Skeletal muscle tissue (tissue), 4 donors: ENCODE measurements around the gene ENC1. TPM values are rescaled to one million over a fixed set of nuclear protein-coding genes. Genes with fewer than 3 reads are reported as not detected.

Experiments
- H3K27ac ChIP-seq: one replicate; pipeline ENCODE4 v1.7.0; 2013; ENCODE audit warnings: mild to moderate bottlenecking, low read depth, low read length, inconsistent platforms
- H3K27me3 ChIP-seq, 3 donors: one replicate each; pipeline ENCODE4 v1.7.0; 2013; ENCODE audit warnings: low read length in 3 of 3; ENCODE audit not compliant: control insufficient read depth in 3 of 3, insufficient read depth in 3 of 3
- H3K36me3 ChIP-seq, 3 donors: one replicate each; pipeline ENCODE4 v1.7.0; 2013; ENCODE audit warnings: low read length in 3 of 3; ENCODE audit not compliant: control insufficient read depth in 3 of 3, insufficient read depth in 3 of 3
- H3K4me1 ChIP-seq, 3 donors: one replicate each; pipeline ENCODE4 v1.7.0; 2013; ENCODE audit warnings: low read length in 3 of 3, mild to moderate bottlenecking in 3 of 3; ENCODE audit not compliant: control insufficient read depth in 3 of 3, insufficient read depth in 3 of 3
- H3K4me3 ChIP-seq, 3 donors: one replicate each; pipeline ENCODE4 v1.7.0; 2013; ENCODE audit warnings: low read length in 3 of 3
- H3K9ac ChIP-seq, 3 donors: one replicate each; pipeline ENCODE4 v1.7.0; 2013; ENCODE audit warnings: low read length in 3 of 3, mild to moderate bottlenecking in 3 of 3, moderate library complexity in 2 of 3, low read depth in 1 of 3
- H3K9me3 ChIP-seq, 3 donors: one replicate each; pipeline ENCODE4 v1.7.0; 2013; ENCODE audit warnings: low read length in 3 of 3; ENCODE audit not compliant: control insufficient read depth in 3 of 3
- total RNA-seq: library from RNA; depleted of rRNA; stranded (reverse); fragments of >200 nt; gene quantifications from one replicate; pipeline ENCODE4 v1.2.3, GENCODE V29; 2014
- donor health status: Osteomylitis.

ENC1 gene
- total RNA-seq, 1 donor from 2014 or later = 35.5 TPM

- Histone ChIP-seq H3K36me3 (no peaks in the 10 kb centered on the region), H3K4me3 (no peak overlapping the region), H3K9ac (no peak overlapping the region), H3K27ac (no peak overlapping the region), H3K9me3 (no peaks in the 10 kb centered on the region), H3K4me1 (no peaks in the 10 kb centered on the region), H3K27me3 (no peaks in the 10 kb centered on the region)
These were observed 45.2 kb downstream of the ENC1 start for GRCh38 chr5:74595143-74595925.

GRCh38 chr5:74594137-74595040 is 46.1 kb downstream of the ENC1 start:
- Histone ChIP-seq H3K4me3 (no peak overlapping the region), H3K4me1 (no peaks in the 10 kb centered on the region), H3K36me3 (no peaks in the 10 kb centered on the region), H3K9me3 (no peaks in the 10 kb centered on the region), H3K27me3 (no peaks in the 10 kb centered on the region), H3K9ac (no peak overlapping the region), H3K27ac (no peak overlapping the region)

GRCh38 chr5:74589204-74590056 is 51.1 kb downstream of the ENC1 start:
- Histone ChIP-seq H3K36me3 (no peaks in the 10 kb centered on the region), H3K9me3 (no peaks in the 10 kb centered on the region)

GRCh38 chr5:74588415-74588814 is 52.1 kb downstream of the ENC1 start:
- Histone ChIP-seq H3K4me3 (no peak overlapping the region), H3K9me3 (no peaks in the 10 kb centered on the region), H3K9ac (no peak overlapping the region), H3K27ac (no peak overlapping the region), H3K36me3 (no peaks in the 10 kb centered on the region), H3K4me1 (no peaks in the 10 kb centered on the region), H3K27me3 (no peaks in the 10 kb centered on the region)

More at GRCh38 chr5:74589204-74590056, 51.1 kb downstream of the ENC1 start:
- H3K4me1 ChIP-seq = no peaks in the 10 kb centered on the region
- H3K4me3 ChIP-seq = no peak overlapping the region
- no peak overlapping the region for H3K9ac ChIP-seq
- no peaks in the 10 kb centered on the region for H3K27me3 ChIP-seq
- no peak overlapping the region for H3K27ac ChIP-seq

GRCh38 chr5:74587890-74588289 is 52.6 kb downstream of the ENC1 start:
- Histone ChIP-seq H3K27ac (no peak overlapping the region), H3K36me3 (no peaks in the 10 kb centered on the region), H3K4me3 (no peak overlapping the region), H3K4me1 (no peaks in the 10 kb centered on the region), H3K9me3 (no peaks in the 10 kb centered on the region), H3K9ac (no peak overlapping the region), H3K27me3 (no peaks in the 10 kb centered on the region)

GRCh38 chr5:74587300-74587699 is 53.2 kb downstream of the ENC1 start:
- Histone ChIP-seq H3K9ac (no peak overlapping the region), H3K4me1 (no peaks in the 10 kb centered on the region), H3K27ac (no peak overlapping the region), H3K4me3 (no peak overlapping the region), H3K36me3 (no peaks in the 10 kb centered on the region), H3K27me3 (no peaks in the 10 kb centered on the region), H3K9me3 (no peaks in the 10 kb centered on the region)

GRCh38 chr5:74586856-74587255 is 53.7 kb downstream of the ENC1 start:
- no peaks in the 10 kb centered on the region for H3K4me1 ChIP-seq
- no peak overlapping the region for H3K9ac ChIP-seq
- no peak overlapping the region for H3K4me3 ChIP-seq
- no peaks in the 10 kb centered on the region for H3K9me3 ChIP-seq
- H3K27ac ChIP-seq = no peak overlapping the region
- H3K27me3 ChIP-seq = no peaks in the 10 kb centered on the region
- H3K36me3 ChIP-seq = no peaks in the 10 kb centered on the region

- Histone ChIP-seq H3K27me3 (no peaks in the 10 kb centered on the region), H3K4me3 (no peak overlapping the region), H3K27ac (no peak overlapping the region), H3K9ac (no peak overlapping the region), H3K36me3 (no peaks in the 10 kb centered on the region), H3K9me3 (no peaks in the 10 kb centered on the region), H3K4me1 (no peaks in the 10 kb centered on the region)
These were observed 57.7 kb downstream of the ENC1 start for GRCh38 chr5:74582853-74583252.

GRCh38 chr5:74581988-74582365 is 58.6 kb downstream of the ENC1 start:
- H3K9me3 ChIP-seq = no peaks in the 10 kb centered on the region
- H3K27me3 ChIP-seq = no peaks in the 10 kb centered on the region
- peaks cover 0 to 2% (median 2%) of the 10 kb centered on the region in 3 donors for H3K4me1 ChIP-seq
- no peaks in the 10 kb centered on the region for H3K36me3 ChIP-seq
- H3K9ac ChIP-seq = no peak overlapping the region
- no peak overlapping the region for H3K27ac ChIP-seq
- H3K4me3 ChIP-seq = no peak overlapping the region
